Measurements from ENCODE around the gene GHRL.

DNA sequence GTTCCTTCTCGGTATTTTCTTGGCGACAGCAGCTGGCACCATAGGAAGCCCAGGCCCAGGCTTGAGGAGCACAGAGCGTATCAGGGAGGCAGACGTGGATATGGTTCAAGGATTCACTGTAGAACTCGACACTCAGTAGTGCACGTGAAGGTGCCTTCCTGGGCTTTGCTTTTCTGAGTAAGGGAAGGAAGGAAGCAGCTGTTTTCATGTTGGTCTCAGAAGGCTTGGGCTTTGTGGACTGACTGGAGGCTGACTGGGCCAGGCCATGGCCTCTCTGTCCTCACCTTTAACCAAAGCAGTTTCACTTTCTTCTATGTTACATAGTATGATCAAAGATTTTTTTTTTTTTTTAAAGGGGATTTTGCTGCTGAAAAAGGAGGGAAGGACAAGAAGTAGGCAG, 6.9 kb upstream of the GHRL start:
- TF ChIP-seq, protein P1, sequence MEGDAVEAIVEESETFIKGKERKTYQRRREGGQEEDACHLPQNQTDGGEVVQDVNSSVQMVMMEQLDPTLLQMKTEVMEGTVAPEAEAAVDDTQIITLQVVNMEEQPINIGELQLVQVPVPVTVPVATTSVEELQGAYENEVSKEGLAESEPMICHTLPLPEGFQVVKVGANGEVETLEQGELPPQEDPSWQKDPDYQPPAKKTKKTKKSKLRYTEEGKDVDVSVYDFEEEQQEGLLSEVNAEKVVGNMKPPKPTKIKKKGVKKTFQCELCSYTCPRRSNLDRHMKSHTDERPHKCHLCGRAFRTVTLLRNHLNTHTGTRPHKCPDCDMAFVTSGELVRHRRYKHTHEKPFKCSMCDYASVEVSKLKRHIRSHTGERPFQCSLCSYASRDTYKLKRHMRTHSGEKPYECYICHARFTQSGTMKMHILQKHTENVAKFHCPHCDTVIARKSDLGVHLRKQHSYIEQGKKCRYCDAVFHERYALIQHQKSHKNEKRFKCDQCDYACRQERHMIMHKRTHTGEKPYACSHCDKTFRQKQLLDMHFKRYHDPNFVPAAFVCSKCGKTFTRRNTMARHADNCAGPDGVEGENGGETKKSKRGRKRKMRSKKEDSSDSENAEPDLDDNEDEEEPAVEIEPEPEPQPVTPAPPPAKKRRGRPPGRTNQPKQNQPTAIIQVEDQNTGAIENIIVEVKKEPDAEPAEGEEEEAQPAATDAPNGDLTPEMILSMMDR (IDR thresholded peaks at IDR 0.05) = no peak
- TF ChIP-seq POLR2A (IDR thresholded peaks at IDR 0.05) = no peak
